ENCODE data around the gene UBALD1. TPM values are rescaled to one million over a fixed set of nuclear protein-coding genes. Genes with fewer than 3 reads are reported as not detected.

Gene UBALD1
- total RNA-seq = 14.8 and 17.6 TPM in 2 replicates
- long read RNA-seq = 0 reads

DNA sequence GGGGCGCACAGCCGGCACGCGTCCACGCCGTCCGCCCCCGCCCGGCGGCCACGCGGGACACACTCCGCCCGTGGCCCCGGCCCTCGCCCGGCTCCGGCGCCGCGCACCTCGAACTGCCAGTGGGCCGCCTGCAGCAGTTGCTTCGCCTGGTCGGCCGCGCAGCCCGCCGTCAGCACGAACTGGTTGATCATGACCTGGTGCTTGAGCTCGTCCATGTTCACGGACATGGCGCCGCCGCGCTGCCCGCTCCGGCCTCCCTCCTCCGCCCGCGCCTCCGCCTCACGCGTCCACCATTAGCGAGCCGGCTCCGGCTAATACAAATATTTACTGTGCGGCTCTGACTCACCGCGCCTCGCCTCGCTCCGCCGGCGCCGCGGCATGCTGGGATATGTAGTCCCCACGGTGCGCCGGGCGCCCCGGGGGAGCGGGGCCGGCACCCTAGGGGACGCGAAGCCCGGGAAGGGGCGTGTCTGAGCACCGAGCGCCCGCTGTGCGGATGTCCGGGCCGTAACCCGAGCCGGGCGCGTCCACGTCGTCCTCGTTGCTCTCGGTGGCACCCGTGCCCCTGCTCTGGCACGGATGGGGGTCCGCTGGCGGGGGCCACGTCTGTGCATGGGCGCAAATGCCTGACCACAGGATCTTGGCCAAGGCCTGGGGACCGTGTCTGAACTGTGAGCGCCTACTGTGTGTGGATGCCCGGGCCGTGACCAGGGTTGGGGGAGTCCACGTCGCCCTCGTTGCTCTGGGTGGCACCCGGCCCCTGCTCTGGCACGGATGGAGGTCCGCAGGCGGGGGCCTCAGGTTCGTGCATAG is at the start of gene UBALD1:
Gene UBALD1 (minus strand): TSS at position 318 of the 813 bp plus-strand sequence. CDS start 91 bp downstream, at position 227.
- peak within 1 kb of the TSS; percentile 82 for H3K27ac Mint-ChIP-seq (ENCODE audit: unreplicated experiment)
- H3K4me1 Mint-ChIP-seq = peaks cover 10% of the 10 kb centered on the region
- no peaks in the 10 kb centered on the region for H3K36me3 Mint-ChIP-seq (ENCODE audit: low read depth)
- DNase-seq (ENCODE audit: low read depth, low spot score) = peak; percentile 68
- TF ChIP-seq CTCF (conservative IDR thresholded peaks at IDR 0.05) = no peak
- H3K4me3 Mint-ChIP-seq = peak within 1 kb of the TSS; percentile 94
- H3K27me3 Mint-ChIP-seq (ENCODE audit: low read depth) = no peaks in the 10 kb centered on the region
- H3K9me3 Mint-ChIP-seq = no peaks in the 10 kb centered on the region

DNA sequence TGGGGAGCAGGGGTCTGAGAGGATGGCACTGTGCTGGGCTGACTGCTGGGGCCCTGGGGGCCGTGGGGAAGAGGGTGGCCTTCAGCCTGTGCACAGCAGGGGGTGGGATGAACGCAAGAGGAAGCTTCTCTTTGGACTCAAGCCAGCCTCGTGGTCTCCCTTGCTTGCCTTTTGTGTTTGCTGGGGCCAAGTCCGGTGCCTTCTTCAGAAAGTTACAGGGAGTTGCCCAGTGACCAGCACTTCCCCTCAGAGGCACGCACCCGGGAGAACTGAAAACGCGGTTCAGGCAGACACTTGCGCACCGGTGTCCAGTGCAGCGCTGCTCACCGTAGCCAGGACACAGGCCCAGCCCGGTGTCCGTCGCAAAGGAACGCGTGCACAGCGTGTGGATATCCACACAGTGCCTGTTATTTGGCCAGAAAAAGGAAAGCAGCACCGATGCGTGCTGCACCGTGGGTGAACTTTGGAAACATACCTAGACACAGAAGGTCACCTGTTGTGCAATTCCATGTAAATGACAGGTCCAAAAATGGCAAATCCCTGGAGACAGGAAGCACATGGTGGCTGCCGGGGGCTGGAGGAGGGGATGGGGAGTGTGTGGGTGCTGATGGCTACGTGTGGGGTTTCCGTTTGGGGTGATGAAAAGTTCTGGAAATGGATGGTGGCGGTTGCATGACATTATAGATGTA is 49.2 kb upstream of the UBALD1 start:
- DNase-seq (ENCODE audit: low read depth, low spot score) = no peak
- Mint-ChIP-seq H3K4me1 (peaks cover 3% of the 10 kb centered on the region), H3K4me3 (no peak overlapping the region), H3K9me3 (no peaks in the 10 kb centered on the region), H3K27me3 (ENCODE audit: low read depth) (no peaks in the 10 kb centered on the region), H3K27ac (ENCODE audit: unreplicated experiment) (peak overlapping the region; percentile 19), H3K36me3 (ENCODE audit: low read depth) (no peaks in the 10 kb centered on the region)
- no peak for TF ChIP-seq CTCF (conservative IDR thresholded peaks at IDR 0.05)

GRCh38 chr16:4663465-4663776 is 48.7 kb upstream of the UBALD1 start:
- no peak overlapping the region for H3K27ac Mint-ChIP-seq (ENCODE audit: unreplicated experiment)
- H3K4me3 Mint-ChIP-seq = no peak overlapping the region
- no peaks in the 10 kb centered on the region for H3K9me3 Mint-ChIP-seq
- no peak for DNase-seq (ENCODE audit: low read depth, low spot score)
- H3K36me3 Mint-ChIP-seq (ENCODE audit: low read depth) = no peaks in the 10 kb centered on the region
- peaks cover 3% of the 10 kb centered on the region for H3K4me1 Mint-ChIP-seq
- no peak for TF ChIP-seq CTCF (conservative IDR thresholded peaks at IDR 0.05)
- no peaks in the 10 kb centered on the region for H3K27me3 Mint-ChIP-seq (ENCODE audit: low read depth)

DNA sequence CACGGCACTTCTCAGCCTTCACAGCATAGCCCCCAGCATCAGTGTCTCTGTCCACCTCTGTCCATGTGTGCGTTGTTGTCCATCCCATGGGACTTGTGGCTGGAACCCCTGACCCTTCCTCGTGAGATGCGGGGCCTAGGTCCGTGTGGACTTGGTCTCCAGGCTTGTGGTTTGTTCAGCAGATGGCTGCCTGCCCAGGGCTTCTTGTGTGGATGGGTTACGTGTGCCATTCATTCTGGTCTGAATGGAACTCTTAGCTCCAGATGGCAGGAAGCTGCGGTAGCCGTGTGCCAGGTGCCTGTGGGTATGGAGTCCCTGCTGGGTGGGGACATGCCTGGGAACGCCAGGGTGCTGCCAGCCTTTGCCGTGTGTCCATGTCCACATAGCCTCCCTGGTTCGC is 47.0 kb upstream of the UBALD1 start:
- no peak for DNase-seq (ENCODE audit: low read depth, low spot score)
- peaks cover 3% of the 10 kb centered on the region for H3K4me1 Mint-ChIP-seq
- no peak for TF ChIP-seq CTCF (conservative IDR thresholded peaks at IDR 0.05)
- no peaks in the 10 kb centered on the region for H3K27me3 Mint-ChIP-seq (ENCODE audit: low read depth)
- H3K27ac Mint-ChIP-seq (ENCODE audit: unreplicated experiment) = no peak overlapping the region
- no peak overlapping the region for H3K4me3 Mint-ChIP-seq
- no peaks in the 10 kb centered on the region for H3K36me3 Mint-ChIP-seq (ENCODE audit: low read depth)
- H3K9me3 Mint-ChIP-seq = no peaks in the 10 kb centered on the region

DNA sequence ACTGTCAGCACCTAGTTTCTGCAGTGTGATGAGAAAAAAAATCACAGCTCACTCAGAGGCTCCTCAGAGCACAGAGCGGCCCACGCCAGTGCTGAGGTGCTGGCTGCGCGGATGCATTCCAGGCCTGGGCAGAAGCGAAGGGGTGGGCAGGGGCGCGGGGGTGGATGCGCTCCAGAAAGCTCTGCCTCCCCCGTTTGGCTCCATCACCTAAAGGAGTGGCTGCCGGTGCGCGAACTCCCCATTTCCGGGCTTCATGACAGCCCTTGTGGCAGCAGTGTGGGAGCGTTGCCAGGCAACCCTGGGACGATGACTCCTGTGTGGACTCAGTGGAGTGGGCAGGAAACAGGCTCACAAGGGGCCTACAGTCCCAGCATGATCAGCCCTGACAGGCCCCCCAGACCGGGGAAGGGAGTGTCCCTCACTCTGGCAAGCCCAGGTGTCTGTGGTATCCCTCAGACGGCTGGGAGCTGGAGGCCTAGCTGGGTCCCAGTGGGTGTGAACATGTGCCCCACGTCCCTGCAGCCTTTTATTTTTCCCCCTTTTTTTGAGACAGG is 45.8 kb upstream of the UBALD1 start:
- Mint-ChIP-seq H3K4me1 (peaks cover 3% of the 10 kb centered on the region), H3K36me3 (ENCODE audit: low read depth) (no peaks in the 10 kb centered on the region), H3K4me3 (no peak overlapping the region), H3K27me3 (ENCODE audit: low read depth) (no peaks in the 10 kb centered on the region), H3K27ac (ENCODE audit: unreplicated experiment) (peak overlapping the region; percentile 90), H3K9me3 (no peaks in the 10 kb centered on the region)
- no peak for TF ChIP-seq CTCF (conservative IDR thresholded peaks at IDR 0.05)
- peak; percentile 14 for DNase-seq (ENCODE audit: low read depth, low spot score)
